SK-N-SH (cell line): ENCODE data around the gene LDB3. TPM values are rescaled to one million over a fixed set of nuclear protein-coding genes. Genes with fewer than 3 reads are reported as not detected.

Source experiments
- CTCF ChIA-PET: fragments of 300-600, 350-600 bp; formaldehyde crosslinking; extraction: SDS; loops from one replicate; lab custom pipeline; 2021; lab: Yijun Ruan, JAX
- POLR2A ChIA-PET: fragments of 350-600 bp; sonication (Branson Sonifier 250); formaldehyde crosslinking; extraction: SDS; loops from one replicate; lab custom pipeline; 2020; ENCODE audit warnings: antibody characterized with exemption, inconsistent platforms; lab: Yijun Ruan, JAX
- DNase-seq: peaks from one replicate; pipeline ENCODE4 v3.0.0; 2012
- H2AFZ ChIP-seq: fragments of 200-600 bp; sonication (generic); 2 replicates; pipeline ENCODE4 v1.8.1; 2016; ENCODE audit warnings: antibody characterized with exemption, mild to moderate bottlenecking, low read depth
- H3F3A ChIP-seq: fragments of 200-600 bp; sonication (generic); replicated peaks from 2 replicates; pipeline ENCODE3; 2016; ENCODE audit warnings: antibody characterized with exemption, mild to moderate bottlenecking; ENCODE audit not compliant: insufficient read depth
- H3K27ac ChIP-seq, 2 experiments: fragments of 200-500 bp in 1 of 2; fragments of 200-600 bp in 1 of 2; sonication (Bioruptor generic) in 1 of 2; sonication (generic), shearing (Covaris generic) in 1 of 2; 2 replicates each; pipeline versions ENCODE4 v1.5.1 to v1.6.1; 2014 to 2016; ENCODE audit warnings: low read depth in 2 of 2, inconsistent platforms in 1 of 2, low read length in 1 of 2, mild to moderate bottlenecking in 1 of 2, mixed read lengths in 1 of 2
- H3K27me3 ChIP-seq: fragments of 200-600 bp; sonication (generic), shearing (Covaris generic); 2 replicates; pipeline ENCODE4 v1.6.1; 2016; ENCODE audit warnings: mixed run types; ENCODE audit not compliant: insufficient read depth
- H3K36me3 ChIP-seq, 2 experiments: fragments of 200-500 bp in 1 of 2; fragments of 200-600 bp in 1 of 2; sonication (Bioruptor generic) in 1 of 2; sonication (generic) in 1 of 2; replicated peaks in 1 of 2; 2 replicates each; pipeline versions ENCODE3 to v1.5.1; 2014 to 2016; ENCODE audit warnings: low read length in 1 of 2, mild to moderate bottlenecking in 1 of 2; ENCODE audit not compliant: insufficient read depth in 2 of 2, control insufficient read depth in 1 of 2
- H3K4me1 ChIP-seq, 2 experiments: fragments of 200-500 bp in 1 of 2; fragments of 200-600 bp in 1 of 2; sonication (Bioruptor generic) in 1 of 2; sonication (generic), shearing (Covaris generic) in 1 of 2; 2 replicates each; pipeline versions ENCODE4 v1.5.1 to v1.6.1; 2014 to 2016; ENCODE audit warnings: low read depth in 1 of 2, low read length in 1 of 2, mixed run types in 1 of 2; ENCODE audit not compliant: insufficient read depth in 2 of 2, control insufficient read depth in 1 of 2
- H3K4me2 ChIP-seq: fragments of 200-600 bp; sonication (generic), shearing (Covaris generic); 2 replicates; pipeline ENCODE4 v1.6.1; 2017; ENCODE audit warnings: mixed run types
- H3K4me3 ChIP-seq, 2 experiments: fragments of 200-500 bp in 1 of 2; fragments of 200-600 bp in 1 of 2; sonication (Bioruptor generic) in 1 of 2; sonication (generic), shearing (Covaris generic) in 1 of 2; 2 replicates each; pipeline versions ENCODE4 v1.5.1 to v1.8.1; 2014 to 2016; ENCODE audit warnings: low read depth in 2 of 2, inconsistent platforms in 1 of 2, low read length in 1 of 2, mild to moderate bottlenecking in 1 of 2, mixed read lengths in 1 of 2, moderate library complexity in 1 of 2
- H3K79me2 ChIP-seq: fragments of 200-600 bp; sonication (generic); 2 replicates; pipeline ENCODE4 v1.8.1; 2017; ENCODE audit warnings: mild to moderate bottlenecking; ENCODE audit not compliant: insufficient read depth
- H3K9ac ChIP-seq: fragments of 200-600 bp; sonication (generic); 2 replicates; pipeline ENCODE4 v1.6.1; 2017; ENCODE audit warnings: mixed run types
- H3K9me2 ChIP-seq: fragments of 200-600 bp; sonication (generic); 2 replicates; pipeline ENCODE4 v1.6.1; 2017; ENCODE audit warnings: mixed run types
- H3K9me3 ChIP-seq: fragments of 200-600 bp; sonication (generic); 2 replicates; pipeline ENCODE4 v1.6.1; 2017; ENCODE audit warnings: mixed run types, mild to moderate bottlenecking, moderate library complexity
- H4K20me1 ChIP-seq: fragments of 200-600 bp; sonication (generic); 2 replicates; pipeline ENCODE4 v1.6.1; 2017; ENCODE audit warnings: mild to moderate bottlenecking, mixed run types; ENCODE audit not compliant: insufficient read depth
- CTCF ChIP-seq: fragments of 200-600 bp; sonication (generic); IDR thresholded peaks from 2 replicates; pipeline ENCODE4 v1.6.1; 2017; ENCODE audit warnings: antibody characterized with exemption, mild to moderate bottlenecking, moderate library complexity
- EP300 ChIP-seq, 2 experiments: IDR thresholded peaks; 2 replicates each; pipeline versions ENCODE4 v1.4.0 to v1.6.1; 2012; ENCODE audit warnings: borderline replicate concordance in 1 of 2, low read depth in 1 of 2, low read length in 1 of 2
- GABPA ChIP-seq: IDR thresholded peaks from 2 replicates; pipeline ENCODE4 v1.4.0; 2012; ENCODE audit warnings: low read depth, mild to moderate bottlenecking
- GATA2 ChIP-seq: sonication (generic); formaldehyde crosslinking; IDR thresholded peaks from 2 replicates; pipeline ENCODE4 v1.5.0; 2020; ENCODE audit warnings: mild to moderate bottlenecking, missing genetic modification reagents
- MAX ChIP-seq: IDR thresholded peaks from 2 replicates; pipeline ENCODE4 v1.4.0; 2012; ENCODE audit warnings: low read depth
- NFIC ChIP-seq: IDR thresholded peaks from 2 replicates; pipeline ENCODE4 v1.4.0; 2012; ENCODE audit warnings: borderline replicate concordance
- POLR2AphosphoS5 ChIP-seq: IDR thresholded peaks from 2 replicates; pipeline ENCODE4 v1.6.1; 2012; ENCODE audit warnings: low read depth, low read length
- RAD21 ChIP-seq: IDR thresholded peaks from 2 replicates; pipeline ENCODE4 v1.6.1; 2012; ENCODE audit warnings: mild to moderate bottlenecking, low read length
- REST ChIP-seq: IDR thresholded peaks from 2 replicates; pipeline ENCODE4 v1.6.1; 2012; ENCODE audit warnings: mild to moderate bottlenecking, low read depth, low read length, moderate library complexity
- RFX5 ChIP-seq: IDR thresholded peaks from 2 replicates; pipeline ENCODE4 v1.6.1; 2012; ENCODE audit warnings: mild to moderate bottlenecking, improper control_type of control experiment, low read length
- SIN3A ChIP-seq: IDR thresholded peaks from 2 replicates; pipeline ENCODE4 v1.6.1; 2012; ENCODE audit warnings: low read depth, mild to moderate bottlenecking, low read length, moderate library complexity, borderline replicate concordance
- SMC3 ChIP-seq: IDR thresholded peaks from 2 replicates; pipeline ENCODE4 v1.6.1; 2012; ENCODE audit warnings: low read depth, low read length, improper control_type of control experiment
- TAF1 ChIP-seq: IDR thresholded peaks from 2 replicates; pipeline ENCODE4 v1.6.1; 2012; ENCODE audit warnings: low read depth, mild to moderate bottlenecking, low read length, moderate library complexity, borderline replicate concordance
- TCF12 ChIP-seq: IDR thresholded peaks from 2 replicates; pipeline ENCODE4 v1.4.0; 2012
- USF1 ChIP-seq: IDR thresholded peaks from 2 replicates; pipeline ENCODE4 v1.4.0; 2012; ENCODE audit warnings: low read depth, borderline replicate concordance
- WGBS: methylation state at CpG from one replicate; pipeline ENCODE4 v1.1.6; 2017; ENCODE audit warnings: low lambda C conversion rate; 5-methylcytosine and 5-hydroxymethylcytosine counted together
- polyA plus RNA-seq, 3 experiments: library from polyadenylated mRNA; depleted of rRNA; stranded (reverse); fragments of >200 nt; gene quantifications; 2 replicates each; pipeline ENCODE4 v1.2.3, GENCODE V29; 2012
- TF ChIP-seq, protein P1 (sequence below): IDR thresholded peaks from 2 replicates; pipeline ENCODE4; 2012

Gene LDB3
- polyA plus RNA-seq, 1 of the 3 experiments (the other 2 are of a cell fraction), result 0.48 TPM

DNA sequence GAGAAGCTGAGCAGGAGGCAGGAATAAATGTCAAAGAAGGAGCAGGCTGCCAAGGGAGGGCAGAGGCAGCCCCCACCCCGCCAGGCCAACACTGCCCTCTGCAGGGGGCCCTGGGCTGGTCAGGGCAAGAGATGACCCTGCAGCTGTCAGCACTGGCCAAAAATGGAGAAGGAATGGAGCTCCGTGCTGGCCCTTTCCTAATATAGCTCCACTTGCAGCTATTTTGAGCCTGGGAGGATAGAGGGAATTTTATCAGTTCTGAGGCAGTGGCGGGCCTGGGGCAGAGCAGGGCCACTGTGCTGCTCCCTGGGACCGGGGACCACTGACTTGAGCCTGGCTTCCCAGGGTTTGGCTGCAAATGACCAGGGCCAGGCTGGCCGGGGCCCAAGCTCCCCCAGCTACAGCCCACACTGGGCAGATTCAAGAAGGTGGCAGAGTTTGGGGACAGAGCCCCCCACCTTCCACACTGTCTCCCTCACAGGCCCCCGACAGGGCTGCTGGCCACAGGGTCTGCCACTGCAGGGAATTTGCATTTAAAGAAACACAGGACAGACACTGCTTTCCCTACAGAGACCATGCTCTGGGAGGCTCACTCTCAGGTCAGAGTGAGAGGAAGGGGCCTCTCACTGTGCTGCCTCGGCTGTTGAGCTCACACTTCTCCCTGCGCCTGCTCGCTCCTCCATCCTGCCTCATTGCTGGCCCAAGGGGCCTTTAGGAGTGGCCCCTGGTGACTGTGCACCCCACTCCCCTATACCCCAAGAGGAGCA lies 16.2 kb downstream of the LDB3 start:
- Histone ChIP-seq H2AFZ (no peak overlapping the region), H3K27ac (no peak overlapping the region), H3F3A (no peaks in the 10 kb centered on the region)
- CTCF ChIA-PET, result interaction anchor here (0.8 to 4.2 kb wide), 11 partner anchors 8 to 283 kb away, joined by 3 to 36 read pairs (median 5); partner anchors contain the start of gene LDB3
- 76% methylated on average over 4 of the region's 9 CpGs for WGBS
- TF ChIP-seq RFX5, result no peak
- peak; percentile 80 for TF ChIP-seq SMC3
- TF ChIP-seq REST, result no peak
- peak; percentile 60 for TF ChIP-seq CTCF
- TF ChIP-seq SIN3A, result no peak
- no peak for TF ChIP-seq GABPA
- TF ChIP-seq TCF12, result no peak
- TF ChIP-seq RAD21, result peak; percentile 72
- no peak for TF ChIP-seq GATA2 (CRISPR knock-in tag)
- TF ChIP-seq POLR2AphosphoS5, result no peak
- TF ChIP-seq, all 33 proteins: peak for 3
- Histone ChIP-seq H3K4me2 (no peak overlapping the region), H3K9me2 (no peaks in the 10 kb centered on the region), H3K4me3 (no peak overlapping the region), H3K9me3 (no peaks in the 10 kb centered on the region), H3K9ac (no peak overlapping the region), H3K27me3 (no peaks in the 10 kb centered on the region), H3K36me3 (no peaks in the 10 kb centered on the region), H4K20me1 (no peaks in the 10 kb centered on the region), H3K4me1 (peaks cover 0 to 22% of the 10 kb centered on the region in 2 experiments; a peak in 1 of 4 replicates), H3K79me2 (no peaks in the 10 kb centered on the region)
- POLR2A ChIA-PET, result no interaction called here
- DNase-seq, result peak; percentile 74

DNA sequence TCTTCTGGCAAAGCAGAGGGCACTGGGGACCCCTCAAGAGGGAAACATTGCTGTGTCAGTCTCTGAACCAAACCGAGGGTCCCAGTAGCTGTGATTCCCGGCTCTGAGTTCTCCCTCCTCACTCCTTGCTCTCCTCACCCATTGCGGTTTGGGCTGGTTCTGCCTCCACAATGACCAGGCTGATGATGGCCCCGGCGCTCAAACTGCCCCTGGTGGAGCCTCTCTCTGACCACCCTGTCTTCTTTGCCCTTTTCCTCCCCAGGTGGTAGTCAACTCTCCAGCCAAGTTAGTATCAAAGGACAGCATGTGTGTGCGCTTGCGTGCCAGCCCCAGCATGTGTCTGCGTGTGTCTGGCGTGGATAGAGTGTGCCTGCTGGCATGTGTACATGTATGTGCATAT lies 17.1 kb downstream of the LDB3 start:
- ChIA-PET POLR2A (no interaction called here), CTCF (interaction anchor here (0.7 to 4.2 kb wide), 8 partner anchors 18 to 260 kb away, joined by 3 to 36 read pairs (median 4); partner anchors contain the start of gene LDB3)
- H3K27me3 ChIP-seq, result no peaks in the 10 kb centered on the region
- no peak overlapping the region for H3K4me2 ChIP-seq
- H4K20me1 ChIP-seq, result no peaks in the 10 kb centered on the region
- no peak overlapping the region for H3K27ac ChIP-seq
- no peaks in the 10 kb centered on the region for H3F3A ChIP-seq
- no peaks in the 10 kb centered on the region for H3K9me2 ChIP-seq
- WGBS, result 87% methylated on average over 9 of the region's 9 CpGs
- no peaks in the 10 kb centered on the region for H3K9me3 ChIP-seq
- no peak overlapping the region for H3K9ac ChIP-seq
- peaks cover 0 to 22% of the 10 kb centered on the region in 2 experiments; a peak in 1 of 4 replicates for H3K4me1 ChIP-seq
- no peak overlapping the region for H3K4me3 ChIP-seq
- H3K79me2 ChIP-seq, result no peaks in the 10 kb centered on the region
- no peaks in the 10 kb centered on the region for H3K36me3 ChIP-seq
- no peak for DNase-seq
- no peak overlapping the region for H2AFZ ChIP-seq
- TF ChIP-seq CTCF, result no peak
- TF ChIP-seq POLR2AphosphoS5, result no peak
- TF ChIP-seq, protein P1, sequence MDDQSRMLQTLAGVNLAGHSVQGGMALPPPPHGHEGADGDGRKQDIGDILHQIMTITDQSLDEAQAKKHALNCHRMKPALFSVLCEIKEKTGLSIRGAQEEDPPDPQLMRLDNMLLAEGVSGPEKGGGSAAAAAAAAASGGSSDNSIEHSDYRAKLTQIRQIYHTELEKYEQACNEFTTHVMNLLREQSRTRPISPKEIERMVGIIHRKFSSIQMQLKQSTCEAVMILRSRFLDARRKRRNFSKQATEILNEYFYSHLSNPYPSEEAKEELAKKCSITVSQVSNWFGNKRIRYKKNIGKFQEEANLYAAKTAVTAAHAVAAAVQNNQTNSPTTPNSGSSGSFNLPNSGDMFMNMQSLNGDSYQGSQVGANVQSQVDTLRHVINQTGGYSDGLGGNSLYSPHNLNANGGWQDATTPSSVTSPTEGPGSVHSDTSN, result no peak
- no peak for TF ChIP-seq USF1
- TF ChIP-seq EP300 (IDR thresholded peaks at IDR 0.05; ENCODE audit: borderline replicate concordance in 1 of 2, low read depth in 1 of 2, low read length in 1 of 2), result no peak
- TF ChIP-seq TAF1, result no peak
- no peak for TF ChIP-seq SIN3A
- no peak for TF ChIP-seq MAX
- TF ChIP-seq NFIC, result no peak
- TF ChIP-seq TCF12, result no peak
